GM12878 (cell line): ENCODE results near the gene XIRP1. TPM values are rescaled to one million over a fixed set of nuclear protein-coding genes. Genes with fewer than 3 reads are reported as not detected.

Experiments used
- ATAC-seq: fragments of 200-7000 bp; cut with Tn5 transposase; 3 replicates; pipeline ENCODE4 v1.9.1; 2020; ENCODE audit warnings: mild to moderate bottlenecking, moderate library complexity
- BruUV-seq: library from RNA; stranded (reverse); fragments of 400-500 nt; replicated peaks from 2 replicates; lab custom pipeline; 2021; lab: Mats Ljungman, UMichigan
- CTCF ChIA-PET: fragments of 300-600 bp; sonication (Branson Sonifier 250); formaldehyde crosslinking; extraction: SDS; loops from one replicate; lab custom pipeline; 2021; ENCODE audit warnings: inconsistent platforms; lab: Yijun Ruan, JAX
- POLR2A ChIA-PET: fragments of 350-600 bp; formaldehyde crosslinking; extraction: SDS; loops from one replicate; lab custom pipeline; 2021; ENCODE audit warnings: inconsistent platforms; lab: Charles Lee
- RAD21 ChIA-PET: fragments of 300-600 bp; sonication (Branson Sonifier 250); formaldehyde crosslinking; loops from one replicate; lab custom pipeline; 2023; ENCODE audit warnings: antibody characterized with exemption; ENCODE audit not compliant: unreplicated experiment; lab: Charles Lee
- SMC1A ChIA-PET: fragments of 300-600 bp; sonication (Branson Sonifier 250); formaldehyde crosslinking; loops from one replicate; lab custom pipeline; 2023; ENCODE audit not compliant: unreplicated experiment, uncharacterized antibody; lab: Charles Lee
- DNase-seq: peaks from one replicate; pipeline ENCODE4 v3.0.0-alpha.2; 2011; ENCODE audit warnings: low read depth, low spot score
- FAIRE-seq: peaks from 3 replicates; lab custom pipeline; 2011; peaks lifted over from hg19 to GRCh38; lab: Jason Lieb, UNC
- H2AFZ ChIP-seq: 2 replicates; pipeline ENCODE4 v1.6.0; 2011; ENCODE audit warnings: low read depth, low read length, control low read depth; ENCODE audit not compliant: control insufficient read depth
- H3K27ac ChIP-seq: 2 replicates; pipeline ENCODE4 v1.5.1; 2011; ENCODE audit warnings: control low read depth; ENCODE audit not compliant: control insufficient read depth, insufficient read depth
- H3K27me3 ChIP-seq, 2 experiments: replicated peaks in 1 of 2; 2 replicates each; pipeline versions ENCODE4 v1.6.0 to v1.6.1; 2011; ENCODE audit warnings: low read length in 1 of 2; ENCODE audit not compliant: control insufficient read depth in 2 of 2, insufficient read depth in 2 of 2
- H3K36me3 ChIP-seq, 2 experiments: 2 replicates each; pipeline ENCODE4 v1.5.1; 2011; ENCODE audit warnings: low read length in 1 of 2; ENCODE audit not compliant: control insufficient read depth in 2 of 2, insufficient read depth in 2 of 2
- H3K4me1 ChIP-seq: 2 replicates; pipeline ENCODE4 v1.6.1; 2011; ENCODE audit warnings: mild to moderate bottlenecking, low read length, moderate library complexity, mixed read lengths; ENCODE audit not compliant: control insufficient read depth, insufficient read depth
- H3K4me2 ChIP-seq: 2 replicates; pipeline ENCODE4 v1.6.0; 2011; ENCODE audit warnings: control low read depth; ENCODE audit not compliant: control insufficient read depth, insufficient read depth
- H3K4me3 ChIP-seq: fragments of 200-600 bp; sonication (generic); 2 replicates; pipeline ENCODE4 v1.5.1; 2016
- H3K79me2 ChIP-seq: 2 replicates; pipeline ENCODE4 v1.6.0; 2011; ENCODE audit warnings: low read length; ENCODE audit not compliant: control insufficient read depth, insufficient read depth
- H3K9ac ChIP-seq: 2 replicates; pipeline ENCODE4 v1.8.0; 2011; ENCODE audit warnings: low read length, control low read depth, mixed read lengths; ENCODE audit not compliant: control insufficient read depth, insufficient read depth
- H3K9me3 ChIP-seq: replicated peaks from 3 replicates; pipeline ENCODE4 v1.5.1; 2011; ENCODE audit warnings: mild to moderate bottlenecking, low read length; ENCODE audit not compliant: control insufficient read depth, insufficient read depth
- H4K20me1 ChIP-seq: 2 replicates; pipeline ENCODE4 v1.6.0; 2011; ENCODE audit not compliant: control insufficient read depth, insufficient read depth
- ASH2L ChIP-seq: fragments of 300-600, 200-600 bp; sonication (generic); IDR thresholded peaks from 2 replicates; pipeline ENCODE4 v1.6.1; 2017; ENCODE audit warnings: low read depth, mild to moderate bottlenecking, borderline replicate concordance
- CBX5 ChIP-seq: sonication (generic); IDR thresholded peaks from 2 replicates; pipeline ENCODE4 v1.6.1; 2016; ENCODE audit warnings: low read depth, moderate library complexity, mild to moderate bottlenecking, inconsistent platforms
- CEBPZ ChIP-seq: fragments of 150-350 bp; IDR thresholded peaks from 2 replicates; pipeline ENCODE4 v1.6.1; 2016; ENCODE audit warnings: low read depth, low read length
- DPF2 ChIP-seq: fragments of 450-650 bp; IDR thresholded peaks from 2 replicates; pipeline ENCODE4 v1.6.1; 2017; ENCODE audit warnings: mild to moderate bottlenecking
- ESRRA ChIP-seq: IDR thresholded peaks from 2 replicates; pipeline ENCODE4 v1.6.1; 2012; ENCODE audit warnings: mild to moderate bottlenecking, low read length, improper control_type of control experiment
- LARP7 ChIP-seq: fragments of 450-650 bp; IDR thresholded peaks from 2 replicates; pipeline ENCODE4 v1.6.1; 2017; ENCODE audit warnings: mild to moderate bottlenecking
- MEF2B ChIP-seq: fragments of 450-650 bp; IDR thresholded peaks from 2 replicates; pipeline ENCODE4 v1.6.1; 2018; ENCODE audit warnings: mild to moderate bottlenecking, moderate library complexity; ENCODE audit not compliant: partially characterized antibody, poor library complexity, severe bottlenecking
- POLR2A ChIP-seq: IDR thresholded peaks from 2 replicates; pipeline ENCODE4 v1.6.1; 2011; ENCODE audit warnings: low read depth, mild to moderate bottlenecking, low read length
- POLR2AphosphoS2 ChIP-seq: IDR thresholded peaks from 2 replicates; pipeline ENCODE4 v1.6.1; 2011; ENCODE audit warnings: low read depth, mild to moderate bottlenecking, low read length, improper control_type of control experiment, moderate library complexity
- POLR2AphosphoS5 ChIP-seq: IDR thresholded peaks from 2 replicates; pipeline ENCODE4 v1.6.1; 2011; ENCODE audit warnings: mild to moderate bottlenecking, low read length, inconsistent platforms
- RUNX3 ChIP-seq: IDR thresholded peaks from 2 replicates; pipeline ENCODE4 v1.6.1; 2012; ENCODE audit warnings: low read length, inconsistent platforms
- TARDBP ChIP-seq: IDR thresholded peaks from 2 replicates; pipeline ENCODE4 v1.6.1; 2016; ENCODE audit warnings: borderline replicate concordance
- TCF12 ChIP-seq: IDR thresholded peaks from 2 replicates; pipeline ENCODE4 v1.6.1; 2011; ENCODE audit warnings: low read depth, mild to moderate bottlenecking, low read length
- ZNF217 ChIP-seq: fragments of 450-650 bp; IDR thresholded peaks from 2 replicates; pipeline ENCODE4 v1.6.1; 2017; ENCODE audit warnings: antibody characterized with exemption, mild to moderate bottlenecking
- WGBS: methylation state at CpG from one replicate; pipeline ENCODE4 v1.1.6; 2016; ENCODE audit warnings: low lambda C conversion rate; ENCODE audit not compliant: insufficient replicate concordance, insufficient coverage; ENCODE audit errors: missing lambda C conversion rate; 5-methylcytosine and 5-hydroxymethylcytosine counted together
- in situ Hi-C: fragments of 300-500 bp; cut with MboI; formaldehyde crosslinking; loops from 9 replicates; pipeline ENCODE4 v1.14.3; 2018; ENCODE audit warnings: mixed read lengths
- intact Hi-C: fragments of 100-400 bp; cut with micrococcal nuclease; formaldehyde crosslinking; loops from one replicate; pipeline ENCODE4 v1.14.2; 2022; ENCODE audit not compliant: unreplicated experiment
- polyA plus RNA-seq, 11 experiments: library from polyadenylated mRNA; depleted of rRNA in 4 of 11; unstranded in 6 of 11; stranded (reverse) in 5 of 11; fragments of >200 nt; fragmentation: Nextera tagmentation in 4 of 11; fragmentation: Illumina TruSeq in 1 of 11; extraction: Ambion mirVana in 4 of 11; extraction: Trizol in 1 of 11; gene quantifications; 1 replicate in 1 of 11; 2 replicates in 10 of 11; pipeline versions ENCODE4 v1.2.1 to v1.2.3, GENCODE V29; 2011 to 2016; ENCODE audit warnings: inconsistent platforms in 2 of 11, missing spikeins in 2 of 11, low read depth in 1 of 11
- total RNA-seq, 4 experiments: library from RNA; depleted of rRNA in 3 of 4; stranded (reverse); fragments of >200 nt in 3 of 4; fragmentation: Illumina TruSeq in 1 of 4; extraction: Trizol in 1 of 4; gene quantifications; 2 replicates each; pipeline versions ENCODE4 v1.2.1 to v1.2.3, GENCODE V29; 2013 to 2021

The XIRP1 gene
- total and polyA plus RNA-seq, 10 of the 15 experiments (the other 5 are each of a cell fraction or from before 2014, with no cell fraction given) = 0.03 to 0.38 (median 0.08) TPM; not detected in 1

GRCh38 chr3:39142067-39142466 is 50.3 kb downstream of the XIRP1 start:
- Histone ChIP-seq H3K79me2 (peaks cover 26% of the 10 kb centered on the region), H3K9ac (no peak overlapping the region), H4K20me1 (no peaks in the 10 kb centered on the region; the same call in 1 of the 2 replicates), H3K4me1 (peaks cover 12% of the 10 kb centered on the region), H3K36me3 (peaks cover 17 to 30% of the 10 kb centered on the region in 2 experiments), H2AFZ (no peak overlapping the region), H3K27me3 (no peaks in the 10 kb centered on the region), H3K27ac (no peak overlapping the region), H3K9me3 (no peaks in the 10 kb centered on the region), H3K4me3 (no peak overlapping the region), H3K4me2 (no peak overlapping the region)
- no peak for DNase-seq
- 89% methylated on average over 5 of the region's 5 CpGs for WGBS
- no peak for ATAC-seq
- RAD21 ChIA-PET = no interaction called here
- SMC1A ChIA-PET = interaction anchor here (1.1 kb wide), 1 partner anchor 20 kb away, joined by 3 read pairs; no protein-coding TSS in a partner anchor
- FAIRE-seq = no peak
- intact Hi-C loops (no loop called here), in situ Hi-C loops (no loop called here)
- no peak for TF ChIP-seq LARP7
- no peak for TF ChIP-seq ZNF217
- 0 out of 2 replicates have a peak, but pooled peaks have one; percentile 45 for TF ChIP-seq POLR2A
- no peak for TF ChIP-seq RUNX3
- CTCF ChIA-PET = no interaction called here
- POLR2A ChIA-PET = interaction anchor here (0.6 kb wide), 2 partner anchors 53 to 87 kb away, joined by 3 read pairs; no protein-coding TSS in a partner anchor
- BruUV-seq = no TSS peak

GRCh38 chr3:39141171-39141995 is 51.0 kb downstream of the XIRP1 start:
- intact Hi-C loops = no loop called here
- TF ChIP-seq DPF2 (0 out of 2 replicates have a peak, but pooled peaks have one; percentile 17), POLR2A (peak; percentile 71), MEF2B (peak; percentile 51), TARDBP (no peak), TCF12 (no peak), CEBPZ (no peak), ESRRA (no peak), POLR2AphosphoS2 (peak; percentile 78; the same call in 1 of the 2 replicates), CBX5 (no peak), ASH2L (no peak), POLR2AphosphoS5 (peak; percentile 73)

More at GRCh38 chr3:39141171-39141995, 51.0 kb downstream of the XIRP1 start:
- BruUV-seq = no TSS peak
- no peak overlapping the region for H3K9ac ChIP-seq
- ChIA-PET POLR2A (interaction anchor here (0.6 to 0.7 kb wide), 3 partner anchors 33 to 86 kb away, joined by 3 read pairs; no protein-coding TSS in a partner anchor), SMC1A (interaction anchor here (1.1 kb wide), 1 partner anchor 20 kb away, joined by 3 read pairs; no protein-coding TSS in a partner anchor), CTCF (interaction anchor here (0.7 kb wide), 1 partner anchor 15 kb away, joined by 3 read pairs; no protein-coding TSS in a partner anchor), RAD21 (interaction anchor here (0.6 kb wide), 1 partner anchor 48 kb away, joined by 3 read pairs; no protein-coding TSS in a partner anchor)
- ATAC-seq = peak; percentile 39
- H3K27ac ChIP-seq = no peak overlapping the region
- H3K79me2 ChIP-seq = peaks cover 19% of the 10 kb centered on the region
- FAIRE-seq = no peak
- 54% methylated on average over 4 of the region's 4 CpGs for WGBS
- H3K4me1 ChIP-seq = peaks cover 5% of the 10 kb centered on the region
- in situ Hi-C loops = no loop called here
- H4K20me1 ChIP-seq = no peaks in the 10 kb centered on the region; the same call in 1 of the 2 replicates
- H2AFZ ChIP-seq = no peak overlapping the region
- no peak overlapping the region for H3K4me2 ChIP-seq
- H3K4me3 ChIP-seq = no peak overlapping the region
- no peak for DNase-seq
- peaks cover 17 to 30% of the 10 kb centered on the region in 2 experiments for H3K36me3 ChIP-seq
- no peaks in the 10 kb centered on the region for H3K27me3 ChIP-seq
- H3K9me3 ChIP-seq = no peaks in the 10 kb centered on the region
